B cell (primary cell): ENCODE measurements around the gene FAM177A1. TPM values are rescaled to one million over a fixed set of nuclear protein-coding genes. Genes with fewer than 3 reads are reported as not detected.

ENCODE experiments used
- ATAC-seq: fragments of 200-7000 bp; cut with Tn5 transposase; one replicate; pipeline ENCODE4 v1.10.0; 2021; ENCODE audit warnings: low read depth, mild to moderate bottlenecking, moderate number of reproducible peaks, moderate library complexity
- CTCF ChIA-PET: fragments of 350-600 bp; sonication (Branson Sonifier 250); formaldehyde crosslinking; loops from one replicate; lab custom pipeline; 2021; ENCODE audit warnings: antibody characterized with exemption, inconsistent platforms; lab: Charles Lee
- POLR2A ChIA-PET: fragments of 350-600 bp; sonication (Branson Sonifier 250); formaldehyde crosslinking; loops from one replicate; lab custom pipeline; 2021; ENCODE audit warnings: antibody characterized with exemption; lab: Charles Lee
- DNase-seq: peaks from one replicate; pipeline ENCODE4 v3.0.0; 2013
- H2AFZ ChIP-seq: 2 replicates; pipeline ENCODE4 v1.6.1; 2012; ENCODE audit warnings: mild to moderate bottlenecking, low read depth, low read length; ENCODE audit not compliant: insufficient read depth, poor library complexity, severe bottlenecking
- H3K27ac ChIP-seq, 2 donors: 1 replicate in 1 of 2; 2 replicates in 1 of 2; pipeline ENCODE4 v1.5.1; 2012 to 2013; ENCODE audit warnings: low read length in 2 of 2, mild to moderate bottlenecking in 2 of 2, moderate library complexity in 1 of 2
- H3K27me3 ChIP-seq, 4 experiments: fragments of 200-600 bp in 1 of 4; sonication (generic) in 1 of 4; replicated peaks in 1 of 4; 1 replicate in 2 of 4; 2 replicates in 2 of 4; pipeline versions ENCODE4 v1.6.1 to v1.7.0; 2013 to 2016; ENCODE audit warnings: low read length in 3 of 4, mild to moderate bottlenecking in 2 of 4, mixed read lengths in 1 of 4, moderate library complexity in 1 of 4; ENCODE audit not compliant: insufficient read depth in 4 of 4, control insufficient read depth in 3 of 4; ENCODE audit errors: control extremely low read depth in 1 of 4
- H3K36me3 ChIP-seq, 2 experiments: replicated peaks in 1 of 2; 1 replicate in 1 of 2; 2 replicates in 1 of 2; pipeline versions ENCODE4 v1.6.1 to v1.7.1; 2013; ENCODE audit warnings: low read length in 1 of 2; ENCODE audit not compliant: insufficient read depth in 2 of 2, control insufficient read depth in 1 of 2; ENCODE audit errors: control extremely low read depth in 1 of 2, extremely low read depth in 1 of 2
- H3K4me1 ChIP-seq, 2 donors: fragments of 200-600 bp in 1 of 2; sonication (generic) in 1 of 2; 1 replicate in 1 of 2; 2 replicates in 1 of 2; pipeline versions ENCODE4 v1.5.1 to v1.6.1; 2013 to 2017; ENCODE audit warnings: low read length in 2 of 2; ENCODE audit not compliant: control insufficient read depth in 2 of 2, insufficient read depth in 2 of 2
- H3K4me2 ChIP-seq: replicated peaks from 2 replicates; pipeline ENCODE3; 2012; ENCODE audit warnings: mild to moderate bottlenecking, low read depth, low read length; ENCODE audit not compliant: poor library complexity, severe bottlenecking
- H3K4me3 ChIP-seq, 5 experiments: fragments of 200-600 bp in 1 of 5; sonication (generic) in 1 of 5; 1 replicate in 3 of 5; 2 replicates in 2 of 5; pipeline versions ENCODE4 v1.5.1 to v1.7.0; 2011 to 2016; ENCODE audit warnings: low read length in 4 of 5, mild to moderate bottlenecking in 4 of 5, low read depth in 2 of 5, control low read depth in 1 of 5, moderate library complexity in 1 of 5; ENCODE audit not compliant: insufficient read depth in 1 of 5; ENCODE audit errors: control extremely low read depth in 1 of 5, extremely low read depth in 1 of 5
- H3K79me2 ChIP-seq: fragments of 200-600 bp; sonication (generic); one replicate; pipeline ENCODE4 v1.6.0; 2016; ENCODE audit warnings: low read length; ENCODE audit not compliant: control insufficient read depth, insufficient read depth
- H3K9ac ChIP-seq: fragments of 200-600 bp; sonication (generic); 2 replicates; pipeline ENCODE4 v1.6.1; 2017; ENCODE audit warnings: mild to moderate bottlenecking, low read length, moderate library complexity
- H3K9me3 ChIP-seq, 3 donors: one replicate each; pipeline versions ENCODE4 v1.6.1 to v1.7.1; 2013; ENCODE audit warnings: low read length in 2 of 3; ENCODE audit not compliant: control insufficient read depth in 2 of 3, insufficient read depth in 1 of 3; ENCODE audit errors: control extremely low read depth in 1 of 3
- H4K20me1 ChIP-seq: 2 replicates; pipeline ENCODE4 v1.6.0; 2012; ENCODE audit warnings: mild to moderate bottlenecking, low read length; ENCODE audit not compliant: insufficient read depth, control insufficient read depth, poor library complexity, severe bottlenecking
- H3K27ac Mint-ChIP-seq: one replicate; pipeline ENCODE4 v1.8.0; 2021; ENCODE audit warnings: mixed read lengths
- H3K27me3 Mint-ChIP-seq: one replicate; pipeline ENCODE4 v1.8.0; 2021; ENCODE audit warnings: mixed read lengths
- H3K4me1 Mint-ChIP-seq: one replicate; pipeline ENCODE4 v1.8.0; 2021; ENCODE audit warnings: mixed read lengths
- H3K4me3 Mint-ChIP-seq: one replicate; pipeline ENCODE4 v1.8.0; 2021; ENCODE audit warnings: mixed read lengths
- H3K9me3 Mint-ChIP-seq: one replicate; pipeline ENCODE4 v1.8.0; 2022; ENCODE audit warnings: mixed read lengths; ENCODE audit not compliant: insufficient read depth
- EZH2 ChIP-seq: IDR thresholded peaks from 2 replicates; pipeline ENCODE4 v1.6.1; 2012; ENCODE audit warnings: borderline replicate concordance, low read depth, mild to moderate bottlenecking, moderate library complexity, low read length; ENCODE audit not compliant: insufficient read depth, poor library complexity, severe bottlenecking
- WGBS: methylation state at CpG from one replicate; pipeline ENCODE4 v1.1.5; 2013; ENCODE audit warnings: missing lambda C conversion rate; ENCODE audit not compliant: insufficient coverage; 5-methylcytosine and 5-hydroxymethylcytosine counted together
- intact Hi-C: fragments of 100-400 bp; cut with micrococcal nuclease; formaldehyde crosslinking; loops from one replicate; pipeline ENCODE4 v1.10.0; 2022
- polyA plus RNA-seq: library from polyadenylated mRNA; depleted of rRNA; stranded (reverse); fragments of >200 nt; gene quantifications from 2 replicates; pipeline ENCODE4 v1.2.3, GENCODE V29; 2012
- total RNA-seq, 2 donors: library from RNA; stranded (reverse); fragments of 120-200 nt in 1 of 2; gene quantifications; 1 replicate in 1 of 2; 2 replicates in 1 of 2; pipeline versions ENCODE4 v1.2.3 to v1.2.4, GENCODE V29; 2013 to 2022
- TF ChIP-seq, protein P1 (sequence below): fragments of 200-600 bp; IDR thresholded peaks from one replicate; pipeline ENCODE4 v1.8.0; 2022; ENCODE audit warnings: antibody characterized with exemption, mild to moderate bottlenecking

FAM177A1 gene
- total and polyA plus RNA-seq, 2 donors (not counting 1 experiment from before 2014, with no cell fraction given): 14.3 to 32.1 TPM

DNA sequence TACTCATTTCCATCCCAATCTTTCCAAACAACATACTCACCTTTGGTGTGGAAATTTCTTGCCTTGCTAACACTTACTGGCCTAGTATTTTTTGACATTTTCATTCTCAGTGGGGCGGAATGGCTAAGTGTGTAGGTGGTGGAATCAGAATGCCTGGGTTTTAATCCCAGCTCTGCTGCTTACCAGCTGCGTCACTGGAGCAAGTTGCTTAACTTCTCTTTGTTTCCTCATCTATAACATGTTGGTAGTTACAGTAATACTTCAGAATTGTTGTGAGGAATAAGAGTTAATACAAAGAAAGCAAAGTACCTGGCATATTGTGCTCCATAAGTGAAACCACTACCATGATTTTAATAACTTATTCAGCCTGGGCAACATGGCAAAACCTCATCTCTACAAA is 3.0 kb upstream of the FAM177A1 start:
- Histone ChIP-seq H3K4me1 (peaks cover 11 to 15% of the 10 kb centered on the region in 2 donors), H3K9ac (no peak overlapping the region), H3K27ac (no peak overlapping the region), H3K9me3 (no peaks in the 10 kb centered on the region), H2AFZ (no peak overlapping the region), H4K20me1 (no peaks in the 10 kb centered on the region), H3K4me2 (no peak overlapping the region), H3K4me3 (no peak overlapping the region), H3K79me2 (no peaks in the 10 kb centered on the region), H3K27me3 (no peaks in the 10 kb centered on the region), H3K36me3 (no peaks in the 10 kb centered on the region)
- DNase-seq (no peak), ATAC-seq (no peak)
- TF ChIP-seq, protein P1, sequence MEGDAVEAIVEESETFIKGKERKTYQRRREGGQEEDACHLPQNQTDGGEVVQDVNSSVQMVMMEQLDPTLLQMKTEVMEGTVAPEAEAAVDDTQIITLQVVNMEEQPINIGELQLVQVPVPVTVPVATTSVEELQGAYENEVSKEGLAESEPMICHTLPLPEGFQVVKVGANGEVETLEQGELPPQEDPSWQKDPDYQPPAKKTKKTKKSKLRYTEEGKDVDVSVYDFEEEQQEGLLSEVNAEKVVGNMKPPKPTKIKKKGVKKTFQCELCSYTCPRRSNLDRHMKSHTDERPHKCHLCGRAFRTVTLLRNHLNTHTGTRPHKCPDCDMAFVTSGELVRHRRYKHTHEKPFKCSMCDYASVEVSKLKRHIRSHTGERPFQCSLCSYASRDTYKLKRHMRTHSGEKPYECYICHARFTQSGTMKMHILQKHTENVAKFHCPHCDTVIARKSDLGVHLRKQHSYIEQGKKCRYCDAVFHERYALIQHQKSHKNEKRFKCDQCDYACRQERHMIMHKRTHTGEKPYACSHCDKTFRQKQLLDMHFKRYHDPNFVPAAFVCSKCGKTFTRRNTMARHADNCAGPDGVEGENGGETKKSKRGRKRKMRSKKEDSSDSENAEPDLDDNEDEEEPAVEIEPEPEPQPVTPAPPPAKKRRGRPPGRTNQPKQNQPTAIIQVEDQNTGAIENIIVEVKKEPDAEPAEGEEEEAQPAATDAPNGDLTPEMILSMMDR: no peak
- TF ChIP-seq EZH2: no peak
- Mint-ChIP-seq H3K27ac (no peak overlapping the region), H3K27me3 (no peaks in the 10 kb centered on the region), H3K4me1 (peaks cover 23% of the 10 kb centered on the region), H3K9me3 (no peaks in the 10 kb centered on the region), H3K4me3 (no peak overlapping the region)
- intact Hi-C loops: loop anchor here (10.0 kb wide), 1 partner anchor 492 kb away; the partner anchor contains the start of gene INSM2
- WGBS: no CpG with 5 or more reads among the region's 2 CpGs
- POLR2A ChIA-PET: interaction anchor here (0.6 kb wide), 1 partner anchor 27 kb away, joined by 3 read pairs; no protein-coding TSS in a partner anchor
- CTCF ChIA-PET: interaction anchor here (0.6 to 0.7 kb wide), 2 partner anchors 17 to 370 kb away, joined by 3 read pairs; no protein-coding TSS in a partner anchor
